HL-60 (cell line): ENCODE measurements around the gene FOXO1.

Experiments
- DNase-seq, 2 experiments: peaks; one replicate each; pipeline ENCODE4 v3.0.0-alpha.2; 2010 to 2020; ENCODE audit warnings: low read depth in 1 of 2, low spot score in 1 of 2
- H3K27ac ChIP-seq: fragments of 250-450 bp; sonication (Bioruptor Pico); replicated peaks from 2 replicates; pipeline ENCODE4 v1.5.1; 2020; ENCODE audit warnings: mild to moderate bottlenecking, moderate library complexity
- H3K27me3 ChIP-seq: fragments of 250-450 bp; sonication (Bioruptor Pico); 2 replicates; pipeline ENCODE4 v1.5.1; 2021; ENCODE audit warnings: mild to moderate bottlenecking, moderate library complexity; ENCODE audit not compliant: insufficient read depth, poor library complexity, severe bottlenecking
- H3K4me3 ChIP-seq: replicated peaks from 2 replicates; pipeline ENCODE4 v1.5.1; 2011; ENCODE audit warnings: mild to moderate bottlenecking, control low read depth, low read length; ENCODE audit not compliant: insufficient read depth
- GABPA ChIP-seq: IDR thresholded peaks from 2 replicates; pipeline ENCODE4 v1.6.1; 2012; ENCODE audit warnings: low read depth
- POLR2AphosphoS5 ChIP-seq: IDR thresholded peaks from 2 replicates; pipeline ENCODE4 v1.6.1; 2012; ENCODE audit warnings: low read depth
- SPI1 ChIP-seq: IDR thresholded peaks from 2 replicates; pipeline ENCODE4 v1.6.1; 2012; ENCODE audit warnings: low read depth, mild to moderate bottlenecking, borderline replicate concordance
- TF ChIP-seq, protein P1 (sequence below): IDR thresholded peaks from one replicate; pipeline ENCODE4 v1.5.1; 2011; ENCODE audit warnings: low read length, control low read depth, inconsistent platforms; ENCODE audit not compliant: insufficient read depth
- TF ChIP-seq, protein P2 (sequence below): IDR thresholded peaks from 2 replicates; pipeline ENCODE4 v1.6.1; 2012; ENCODE audit warnings: low read depth; ENCODE audit not compliant: insufficient replicate concordance

Gene FOXO1

DNA sequence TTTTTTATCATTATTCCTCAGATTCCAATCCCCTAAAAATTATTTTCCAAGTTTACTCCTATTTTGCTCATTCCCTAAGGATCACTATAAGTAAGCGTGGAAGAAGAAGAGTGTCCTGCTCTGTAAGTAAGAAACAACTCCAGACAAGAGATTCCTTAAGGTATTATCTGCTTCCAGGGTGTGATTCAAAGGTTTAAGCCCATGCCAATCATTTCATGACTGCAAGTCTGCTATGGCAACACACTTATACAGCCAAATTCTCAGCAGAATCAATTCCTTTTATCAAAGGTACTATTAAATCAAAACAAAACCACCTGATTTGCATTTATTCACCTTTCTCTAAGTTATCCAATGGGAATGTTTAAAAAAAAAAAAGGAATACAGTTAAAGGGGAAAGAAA, 43.7 kb downstream of the FOXO1 start:
- no peak for DNase-seq
- Histone ChIP-seq H3K4me3 (no peak overlapping the region), H3K27ac (no peak overlapping the region), H3K27me3 (peaks cover 4% of the 10 kb centered on the region)
- TF ChIP-seq SPI1 = no peak
- TF ChIP-seq, protein P1, sequence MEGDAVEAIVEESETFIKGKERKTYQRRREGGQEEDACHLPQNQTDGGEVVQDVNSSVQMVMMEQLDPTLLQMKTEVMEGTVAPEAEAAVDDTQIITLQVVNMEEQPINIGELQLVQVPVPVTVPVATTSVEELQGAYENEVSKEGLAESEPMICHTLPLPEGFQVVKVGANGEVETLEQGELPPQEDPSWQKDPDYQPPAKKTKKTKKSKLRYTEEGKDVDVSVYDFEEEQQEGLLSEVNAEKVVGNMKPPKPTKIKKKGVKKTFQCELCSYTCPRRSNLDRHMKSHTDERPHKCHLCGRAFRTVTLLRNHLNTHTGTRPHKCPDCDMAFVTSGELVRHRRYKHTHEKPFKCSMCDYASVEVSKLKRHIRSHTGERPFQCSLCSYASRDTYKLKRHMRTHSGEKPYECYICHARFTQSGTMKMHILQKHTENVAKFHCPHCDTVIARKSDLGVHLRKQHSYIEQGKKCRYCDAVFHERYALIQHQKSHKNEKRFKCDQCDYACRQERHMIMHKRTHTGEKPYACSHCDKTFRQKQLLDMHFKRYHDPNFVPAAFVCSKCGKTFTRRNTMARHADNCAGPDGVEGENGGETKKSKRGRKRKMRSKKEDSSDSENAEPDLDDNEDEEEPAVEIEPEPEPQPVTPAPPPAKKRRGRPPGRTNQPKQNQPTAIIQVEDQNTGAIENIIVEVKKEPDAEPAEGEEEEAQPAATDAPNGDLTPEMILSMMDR = no peak
- TF ChIP-seq, protein P2, sequence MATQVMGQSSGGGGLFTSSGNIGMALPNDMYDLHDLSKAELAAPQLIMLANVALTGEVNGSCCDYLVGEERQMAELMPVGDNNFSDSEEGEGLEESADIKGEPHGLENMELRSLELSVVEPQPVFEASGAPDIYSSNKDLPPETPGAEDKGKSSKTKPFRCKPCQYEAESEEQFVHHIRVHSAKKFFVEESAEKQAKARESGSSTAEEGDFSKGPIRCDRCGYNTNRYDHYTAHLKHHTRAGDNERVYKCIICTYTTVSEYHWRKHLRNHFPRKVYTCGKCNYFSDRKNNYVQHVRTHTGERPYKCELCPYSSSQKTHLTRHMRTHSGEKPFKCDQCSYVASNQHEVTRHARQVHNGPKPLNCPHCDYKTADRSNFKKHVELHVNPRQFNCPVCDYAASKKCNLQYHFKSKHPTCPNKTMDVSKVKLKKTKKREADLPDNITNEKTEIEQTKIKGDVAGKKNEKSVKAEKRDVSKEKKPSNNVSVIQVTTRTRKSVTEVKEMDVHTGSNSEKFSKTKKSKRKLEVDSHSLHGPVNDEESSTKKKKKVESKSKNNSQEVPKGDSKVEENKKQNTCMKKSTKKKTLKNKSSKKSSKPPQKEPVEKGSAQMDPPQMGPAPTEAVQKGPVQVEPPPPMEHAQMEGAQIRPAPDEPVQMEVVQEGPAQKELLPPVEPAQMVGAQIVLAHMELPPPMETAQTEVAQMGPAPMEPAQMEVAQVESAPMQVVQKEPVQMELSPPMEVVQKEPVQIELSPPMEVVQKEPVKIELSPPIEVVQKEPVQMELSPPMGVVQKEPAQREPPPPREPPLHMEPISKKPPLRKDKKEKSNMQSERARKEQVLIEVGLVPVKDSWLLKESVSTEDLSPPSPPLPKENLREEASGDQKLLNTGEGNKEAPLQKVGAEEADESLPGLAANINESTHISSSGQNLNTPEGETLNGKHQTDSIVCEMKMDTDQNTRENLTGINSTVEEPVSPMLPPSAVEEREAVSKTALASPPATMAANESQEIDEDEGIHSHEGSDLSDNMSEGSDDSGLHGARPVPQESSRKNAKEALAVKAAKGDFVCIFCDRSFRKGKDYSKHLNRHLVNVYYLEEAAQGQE = no peak
- TF ChIP-seq POLR2AphosphoS5 = no peak
- no peak for TF ChIP-seq GABPA

DNA sequence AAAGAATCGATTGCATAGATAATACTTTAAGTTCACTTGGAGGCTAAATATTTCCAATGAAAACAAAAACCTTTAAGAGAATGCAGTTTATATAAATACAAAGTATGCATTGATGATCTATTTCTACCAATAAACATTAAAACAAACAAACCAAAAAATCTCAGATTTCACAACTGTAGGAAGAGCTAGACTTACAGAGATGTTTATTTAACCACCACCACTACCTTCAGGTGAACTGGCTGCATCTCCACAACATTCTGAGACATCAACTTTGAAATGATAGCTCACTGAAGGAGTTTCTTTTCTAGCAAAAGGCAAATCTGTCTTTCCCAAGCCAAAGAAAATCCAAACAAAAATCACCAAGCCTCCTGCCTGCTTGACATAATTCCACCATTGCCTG, 44.2 kb downstream of the FOXO1 start:
- Histone ChIP-seq H3K27me3 (peaks cover 4% of the 10 kb centered on the region), H3K4me3 (no peak overlapping the region), H3K27ac (no peak overlapping the region)
- TF ChIP-seq SPI1 (no peak), GABPA (no peak), POLR2AphosphoS5 (no peak)
- TF ChIP-seq, protein P2 = no peak
- TF ChIP-seq, protein P1 = no peak
- DNase-seq = no peak

DNA sequence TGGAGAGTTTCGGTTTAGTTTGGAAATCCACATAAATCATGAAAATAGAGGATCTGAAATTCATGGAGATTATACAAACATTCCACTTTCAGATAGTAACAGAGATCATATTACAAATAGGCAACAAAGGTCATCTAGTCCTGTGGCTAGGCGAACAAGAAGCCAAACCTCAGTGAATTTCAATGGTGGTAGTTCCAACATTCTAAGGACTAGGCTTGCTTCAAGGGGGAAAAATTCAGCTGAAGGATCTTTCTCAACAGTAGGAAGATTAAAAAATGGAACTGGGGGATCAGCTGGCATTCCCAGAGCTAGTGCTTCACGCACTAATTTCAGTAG, 47.0 kb downstream of the FOXO1 start:
- Histone ChIP-seq H3K27ac (no peak overlapping the region), H3K27me3 (peaks cover 4% of the 10 kb centered on the region), H3K4me3 (no peak overlapping the region)
- TF ChIP-seq SPI1 = no peak
- TF ChIP-seq, protein P1 = no peak
- TF ChIP-seq, protein P2 = no peak
- no peak for TF ChIP-seq POLR2AphosphoS5
- no peak for TF ChIP-seq GABPA
- no peak for DNase-seq
